Natural killer cell (primary cell): ENCODE results near the gene FZD8. TPM values are rescaled to one million over a fixed set of nuclear protein-coding genes. Genes with fewer than 3 reads are reported as not detected.

ENCODE experiments used
- ATAC-seq, 3 donors: fragments of 150-1000 bp in 2 of 3; fragments of 200-7000 bp in 1 of 3; cut with Tn5 transposase; 1 replicate in 1 of 3; 2 replicates in 2 of 3; pipeline ENCODE4 v1.10.0; 2021; ENCODE audit warnings: mild to moderate bottlenecking in 2 of 3, moderate library complexity in 2 of 3
- DNase-seq, 2 donors: peaks; one replicate each; pipeline versions ENCODE4 v3.0.0 to v3.0.0-alpha.2; 2013 to 2021; ENCODE audit warnings: mixed read lengths in 1 of 2
- H3K27ac ChIP-seq: one replicate; pipeline ENCODE4 v1.5.1; 2013; ENCODE audit warnings: mild to moderate bottlenecking, low read length
- H3K27me3 ChIP-seq: one replicate; pipeline ENCODE4 v1.6.1; 2013; ENCODE audit warnings: low read length; ENCODE audit not compliant: control insufficient read depth, insufficient read depth
- H3K36me3 ChIP-seq: one replicate; pipeline ENCODE4 v1.6.1; 2013; ENCODE audit warnings: low read length; ENCODE audit not compliant: control insufficient read depth, insufficient read depth
- H3K4me1 ChIP-seq: one replicate; pipeline ENCODE4 v1.6.1; 2013; ENCODE audit warnings: low read length; ENCODE audit not compliant: control insufficient read depth, insufficient read depth
- H3K4me3 ChIP-seq: one replicate; pipeline ENCODE4 v1.5.1; 2013; ENCODE audit warnings: low read length
- H3K9me3 ChIP-seq: one replicate; pipeline ENCODE4 v1.6.1; 2013; ENCODE audit warnings: low read length; ENCODE audit not compliant: control insufficient read depth, insufficient read depth
- H3K27ac Mint-ChIP-seq, 2 donors: one replicate each; pipeline ENCODE4 v1.8.0; 2022; ENCODE audit warnings: mild to moderate bottlenecking in 2 of 2, mixed read lengths in 2 of 2, moderate library complexity in 1 of 2
- H3K27me3 Mint-ChIP-seq, 2 donors: one replicate each; pipeline ENCODE4 v1.8.0; 2022; ENCODE audit warnings: low read depth in 2 of 2, mixed read lengths in 2 of 2
- H3K36me3 Mint-ChIP-seq: one replicate; pipeline ENCODE4 v1.8.0; 2022; ENCODE audit warnings: mixed read lengths
- H3K4me1 Mint-ChIP-seq, 2 donors: one replicate each; pipeline ENCODE4 v1.8.0; 2022; ENCODE audit warnings: mixed read lengths in 2 of 2
- H3K4me3 Mint-ChIP-seq: one replicate; pipeline ENCODE4 v1.8.0; 2022; ENCODE audit warnings: mild to moderate bottlenecking, moderate library complexity, mixed read lengths
- H3K9me3 Mint-ChIP-seq, 2 donors: one replicate each; pipeline ENCODE4 v1.8.0; 2022; ENCODE audit warnings: mixed read lengths in 2 of 2
- WGBS: methylation state at CpG from one replicate; pipeline ENCODE4 v1.1.7; 2013; ENCODE audit warnings: missing lambda C conversion rate; ENCODE audit not compliant: insufficient coverage; 5-methylcytosine and 5-hydroxymethylcytosine counted together
- intact Hi-C: fragments of 100-400 bp; cut with micrococcal nuclease; formaldehyde crosslinking; loops from one replicate; pipeline ENCODE4 v1.14.2; 2022
- total RNA-seq, 4 donors: library from RNA; stranded (reverse); fragments of 120-200 nt in 1 of 4; gene quantifications; one replicate each; pipeline versions ENCODE4 v1.2.3 to v1.2.4, GENCODE V29; 2013 to 2022
- TF ChIP-seq, protein P1 (sequence below): fragments of 200-600 bp; IDR thresholded peaks from one replicate; pipeline ENCODE4 v1.8.0; 2022; ENCODE audit warnings: antibody characterized with exemption

The FZD8 gene
- total RNA-seq, 3 donors from 2014 or later (not counting 1 experiment from before 2014, with no cell fraction given), result 0.85 to 1.4 (median 1.4) TPM

DNA sequence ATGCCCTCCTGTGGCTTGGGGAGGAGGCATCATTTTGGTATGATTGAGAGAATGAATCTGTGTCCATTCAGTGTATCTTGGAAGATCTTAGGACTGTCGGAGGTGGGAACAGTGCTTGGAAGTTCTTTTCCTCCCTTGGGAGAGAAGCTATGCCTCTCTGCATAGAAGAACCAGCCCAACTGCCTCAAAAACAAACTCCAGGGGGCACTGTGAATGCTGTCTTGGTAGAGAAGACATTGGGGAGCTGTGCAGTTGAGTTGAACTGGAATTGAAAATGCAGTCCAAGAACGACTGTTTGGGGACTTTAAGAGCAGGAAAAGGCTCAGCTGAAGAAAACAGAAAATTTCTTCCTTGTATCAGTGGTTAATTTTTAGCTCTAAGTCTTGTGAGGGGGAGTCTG lies 41.9 kb downstream of the FZD8 start:
- Histone ChIP-seq H3K4me1 (no peaks in the 10 kb centered on the region), H3K4me3 (no peak overlapping the region), H3K36me3 (no peaks in the 10 kb centered on the region), H3K27ac (no peak overlapping the region), H3K9me3 (no peaks in the 10 kb centered on the region), H3K27me3 (peaks cover 4% of the 10 kb centered on the region)
- H3K36me3 Mint-ChIP-seq, result no peaks in the 10 kb centered on the region
- ATAC-seq (no peak), DNase-seq (no peak)
- H3K9me3 Mint-ChIP-seq, result no peaks in the 10 kb centered on the region
- WGBS, result 80% methylated on average over 2 of the region's 2 CpGs
- no peaks in the 10 kb centered on the region for H3K4me1 Mint-ChIP-seq
- H3K27me3 Mint-ChIP-seq, result peaks cover 20 to 28% of the 10 kb centered on the region in 2 donors
- TF ChIP-seq, protein P1, sequence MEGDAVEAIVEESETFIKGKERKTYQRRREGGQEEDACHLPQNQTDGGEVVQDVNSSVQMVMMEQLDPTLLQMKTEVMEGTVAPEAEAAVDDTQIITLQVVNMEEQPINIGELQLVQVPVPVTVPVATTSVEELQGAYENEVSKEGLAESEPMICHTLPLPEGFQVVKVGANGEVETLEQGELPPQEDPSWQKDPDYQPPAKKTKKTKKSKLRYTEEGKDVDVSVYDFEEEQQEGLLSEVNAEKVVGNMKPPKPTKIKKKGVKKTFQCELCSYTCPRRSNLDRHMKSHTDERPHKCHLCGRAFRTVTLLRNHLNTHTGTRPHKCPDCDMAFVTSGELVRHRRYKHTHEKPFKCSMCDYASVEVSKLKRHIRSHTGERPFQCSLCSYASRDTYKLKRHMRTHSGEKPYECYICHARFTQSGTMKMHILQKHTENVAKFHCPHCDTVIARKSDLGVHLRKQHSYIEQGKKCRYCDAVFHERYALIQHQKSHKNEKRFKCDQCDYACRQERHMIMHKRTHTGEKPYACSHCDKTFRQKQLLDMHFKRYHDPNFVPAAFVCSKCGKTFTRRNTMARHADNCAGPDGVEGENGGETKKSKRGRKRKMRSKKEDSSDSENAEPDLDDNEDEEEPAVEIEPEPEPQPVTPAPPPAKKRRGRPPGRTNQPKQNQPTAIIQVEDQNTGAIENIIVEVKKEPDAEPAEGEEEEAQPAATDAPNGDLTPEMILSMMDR, result no peak
- H3K27ac Mint-ChIP-seq, result no peak overlapping the region
- intact Hi-C loops, result no loop called here
- H3K4me3 Mint-ChIP-seq, result no peak overlapping the region

GRCh38 chr10:35598379-35598778 lies 43.7 kb downstream of the FZD8 start:
- H3K4me3 ChIP-seq, result no peak overlapping the region
- DNase-seq (no peak), ATAC-seq (no peak)
- Mint-ChIP-seq H3K4me1 (no peaks in the 10 kb centered on the region), H3K9me3 (no peaks in the 10 kb centered on the region), H3K36me3 (no peaks in the 10 kb centered on the region), H3K27me3 (peaks cover 3 to 20% of the 10 kb centered on the region in 2 donors), H3K4me3 (no peak overlapping the region), H3K27ac (no peak overlapping the region)
- 53% methylated on average over 6 of the region's 6 CpGs for WGBS
- intact Hi-C loops, result no loop called here
- H3K36me3 ChIP-seq, result no peaks in the 10 kb centered on the region
- no peaks in the 10 kb centered on the region for H3K4me1 ChIP-seq
- H3K27me3 ChIP-seq, result peaks cover 4% of the 10 kb centered on the region
- H3K27ac ChIP-seq, result no peak overlapping the region
- H3K9me3 ChIP-seq, result no peaks in the 10 kb centered on the region
- TF ChIP-seq, protein P1, result no peak

- Mint-ChIP-seq H3K9me3 (peaks cover 2% of the 10 kb centered on the region in 2 donors), H3K36me3 (peaks cover 7% of the 10 kb centered on the region), H3K4me1 (no peaks in the 10 kb centered on the region), H3K27ac (no peak overlapping the region), H3K27me3 (peaks cover 13 to 16% of the 10 kb centered on the region in 2 donors), H3K4me3 (no peak overlapping the region)
- 63% methylated on average over 2 of the region's 3 CpGs for WGBS
- H3K27ac ChIP-seq, result no peak overlapping the region
- no peak overlapping the region for H3K4me3 ChIP-seq
- H3K27me3 ChIP-seq, result no peaks in the 10 kb centered on the region
- H3K36me3 ChIP-seq, result no peaks in the 10 kb centered on the region
- TF ChIP-seq, protein P1, result no peak
- no peaks in the 10 kb centered on the region for H3K4me1 ChIP-seq
- no peak for ATAC-seq
- no peak for DNase-seq
- intact Hi-C loops, result no loop called here
- no peaks in the 10 kb centered on the region for H3K9me3 ChIP-seq
Observed at GRCh38 chr10:35595106-35595505, 47.0 kb downstream of the FZD8 start.
